GM21723 (cell line): ENCODE results near the gene ZNF239.
"Not testable (repeated sequence)": the region's sequence is repeated elsewhere in the genome, so short reads cannot be mapped to it uniquely, and the experiment has no call there.

Source experiments
- ATAC-seq: cut with Tn5 transposase; IDR thresholded peaks from one replicate; pipeline ENCODE4 v1.9.1; 2021; ENCODE audit warnings: mild to moderate bottlenecking, moderate library complexity; ENCODE audit not compliant: unreplicated experiment

ZNF239 gene

DNA sequence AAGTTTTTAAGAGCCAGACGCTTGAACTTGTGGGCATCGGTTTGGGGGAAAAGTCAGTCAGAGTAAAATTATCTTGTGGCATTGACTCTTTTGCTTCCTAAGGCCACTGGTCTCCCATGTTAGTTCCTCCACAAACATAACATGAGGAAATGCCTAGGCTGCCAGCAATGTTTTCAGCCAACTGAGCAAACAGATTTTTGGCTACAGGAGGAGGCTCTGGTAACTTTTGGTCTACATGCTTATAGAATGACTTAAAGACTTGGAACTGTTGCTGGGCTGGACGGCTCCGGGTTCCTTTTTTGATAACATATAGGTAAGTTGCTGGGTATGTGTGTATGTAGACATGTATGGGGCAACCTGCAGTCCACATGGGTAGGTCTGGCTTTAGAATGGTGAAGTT is 9.6 kb upstream of the ZNF239 start:
- ATAC-seq = no peak

DNA sequence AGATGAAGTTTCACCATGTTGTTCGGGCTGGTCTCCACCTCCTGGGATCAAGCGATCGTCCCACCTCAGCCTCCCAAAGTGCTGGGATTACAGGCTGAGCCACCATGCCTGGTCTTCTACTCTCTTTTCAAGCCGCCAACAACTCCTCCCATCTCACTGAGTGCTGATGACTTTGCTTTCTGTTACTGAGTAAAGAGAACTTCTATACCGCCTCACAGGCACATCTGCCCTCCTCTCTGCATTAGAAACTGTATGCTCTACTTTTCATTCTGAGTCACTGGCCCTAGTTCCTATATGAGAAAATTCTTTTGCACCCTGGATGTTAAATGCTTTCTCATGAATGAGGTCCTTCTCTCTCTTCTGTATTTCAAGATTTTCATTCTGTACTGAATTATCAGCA is 2.2 kb upstream of the ZNF239 start:
- ATAC-seq = no peak

DNA sequence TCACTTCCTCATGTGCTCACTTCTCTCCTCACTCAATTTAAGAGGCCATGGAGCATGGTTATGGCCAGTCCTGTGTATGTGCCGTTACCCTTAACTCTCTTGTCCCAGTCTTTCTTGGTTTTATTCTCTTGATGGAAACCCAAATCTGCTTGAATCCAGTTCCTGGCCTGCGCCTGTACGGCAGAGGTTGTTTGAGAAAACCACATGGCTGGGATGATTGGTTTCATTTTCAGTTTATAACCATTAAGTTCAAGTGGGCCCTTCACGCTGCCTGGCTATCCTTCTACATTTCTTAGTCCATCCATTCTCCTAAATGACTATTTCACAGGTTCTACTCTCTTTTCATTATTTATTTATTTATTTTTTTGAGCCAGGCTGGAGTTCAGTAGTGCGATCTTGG is 1.6 kb upstream of the ZNF239 start:
- ATAC-seq = no peak

DNA sequence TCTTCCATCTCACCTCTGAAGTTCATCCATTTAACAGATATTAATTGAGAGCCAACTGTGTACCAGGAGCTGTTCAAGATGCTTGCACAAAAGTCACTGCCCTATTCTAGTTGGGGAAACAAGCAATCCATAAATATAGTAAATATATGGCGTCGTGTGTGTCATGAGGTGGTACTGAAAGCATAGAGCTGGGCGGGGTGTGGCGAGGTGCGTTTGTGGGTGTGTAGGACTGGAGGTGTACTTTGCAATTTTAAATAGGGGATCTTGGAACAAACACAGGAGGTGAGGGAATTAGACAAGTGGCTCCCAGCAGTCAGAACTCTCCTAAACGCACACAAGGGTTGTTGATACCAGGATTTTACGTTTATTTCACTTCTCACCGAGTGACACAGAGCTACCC is 490 bp upstream of the ZNF239 start:
- ATAC-seq = no peak

DNA sequence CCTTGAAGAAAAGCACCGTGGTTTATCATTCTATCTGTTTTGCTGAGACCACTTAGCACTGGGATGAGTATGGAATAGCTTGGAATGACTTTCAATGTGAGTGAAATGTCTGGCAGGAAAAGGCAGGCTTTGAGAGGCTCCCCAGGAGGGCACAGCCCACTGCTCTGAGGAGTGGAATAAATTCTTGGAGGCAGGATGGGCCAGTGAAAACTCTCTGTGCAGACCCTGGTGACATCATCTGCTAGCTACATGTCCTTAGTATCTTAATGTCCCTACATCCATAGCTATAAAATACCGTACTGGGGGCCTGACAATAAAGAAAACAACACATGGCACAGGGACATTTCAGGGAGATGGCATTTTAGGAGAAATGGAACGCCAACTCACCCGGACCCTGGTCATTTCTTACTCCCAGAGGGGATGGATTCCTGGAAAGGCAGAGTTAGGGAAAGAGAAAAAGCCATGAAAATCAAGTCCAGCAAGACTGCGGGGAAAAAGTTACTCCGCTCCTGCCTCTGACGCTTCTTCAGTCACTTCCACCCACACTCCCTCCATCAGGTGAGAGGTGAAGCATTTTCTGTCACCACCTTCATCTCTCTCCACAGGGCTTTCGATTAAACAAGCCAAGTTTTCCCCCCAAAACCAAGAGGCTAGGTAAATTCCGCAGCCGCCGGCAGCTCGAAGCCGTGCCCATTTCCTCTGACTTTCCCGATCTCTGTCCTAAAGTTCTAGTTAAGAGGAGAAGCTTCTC is 991 bp downstream of the ZNF239 start:
- no peak for ATAC-seq

DNA sequence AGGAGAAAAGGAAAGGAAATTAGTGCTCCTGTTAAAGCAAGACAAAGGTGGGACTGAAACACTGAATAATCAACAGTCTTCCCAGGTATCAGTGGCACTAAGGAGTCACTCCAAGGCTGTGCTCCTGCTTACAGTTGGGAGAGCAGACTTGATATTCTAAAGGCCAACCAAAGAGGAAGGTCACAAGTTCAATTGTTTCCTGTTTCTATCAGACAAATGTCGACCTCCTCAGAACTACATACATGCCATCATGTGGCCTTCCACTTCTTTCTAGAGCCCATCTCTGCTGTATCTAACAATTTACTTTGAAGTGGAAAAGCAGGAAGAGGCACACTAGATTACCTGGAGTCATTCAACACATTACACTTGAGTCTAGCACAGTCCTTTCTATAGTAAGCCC is 3.4 kb downstream of the ZNF239 start:
- ATAC-seq = no peak

DNA sequence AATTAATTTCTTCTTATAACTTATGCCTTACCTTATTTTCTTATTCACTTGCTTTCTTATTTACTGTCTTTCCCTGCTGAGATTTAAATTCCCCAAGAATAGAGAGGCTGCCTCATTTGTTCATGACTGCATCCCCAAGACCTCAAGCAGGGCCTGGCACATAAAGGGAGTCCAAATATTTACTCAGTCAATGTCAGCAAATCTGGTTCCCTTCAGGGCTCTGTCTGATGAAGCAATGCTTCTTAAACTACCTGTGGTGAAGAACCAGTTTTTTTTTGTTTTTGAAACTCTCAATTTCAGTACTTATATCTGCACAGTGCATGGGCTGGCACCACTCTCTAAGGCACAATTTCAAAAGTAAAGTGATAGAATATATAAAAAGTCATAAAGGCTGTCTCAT is 4.7 kb downstream of the ZNF239 start:
- ATAC-seq = no peak

DNA sequence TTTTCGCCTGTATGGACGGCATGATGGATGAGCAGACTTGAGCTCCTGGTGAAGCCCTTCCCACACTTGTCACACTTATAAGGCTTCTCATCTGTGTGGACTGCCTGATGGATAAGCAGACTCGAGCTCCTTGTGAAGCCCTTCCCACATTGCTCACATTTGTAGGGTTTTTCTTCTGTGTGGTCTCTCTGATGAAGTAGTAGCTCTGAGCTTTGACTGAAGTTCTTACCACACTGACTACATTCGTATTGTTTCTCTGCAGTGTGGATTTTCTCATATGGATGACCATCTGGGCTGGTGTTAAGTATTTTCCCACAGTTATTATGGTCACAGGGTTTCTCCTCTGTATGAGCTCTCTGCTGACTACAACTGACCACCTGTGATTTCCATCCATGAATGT is 17.2 kb downstream of the ZNF239 start:
- ATAC-seq = no peak

DNA sequence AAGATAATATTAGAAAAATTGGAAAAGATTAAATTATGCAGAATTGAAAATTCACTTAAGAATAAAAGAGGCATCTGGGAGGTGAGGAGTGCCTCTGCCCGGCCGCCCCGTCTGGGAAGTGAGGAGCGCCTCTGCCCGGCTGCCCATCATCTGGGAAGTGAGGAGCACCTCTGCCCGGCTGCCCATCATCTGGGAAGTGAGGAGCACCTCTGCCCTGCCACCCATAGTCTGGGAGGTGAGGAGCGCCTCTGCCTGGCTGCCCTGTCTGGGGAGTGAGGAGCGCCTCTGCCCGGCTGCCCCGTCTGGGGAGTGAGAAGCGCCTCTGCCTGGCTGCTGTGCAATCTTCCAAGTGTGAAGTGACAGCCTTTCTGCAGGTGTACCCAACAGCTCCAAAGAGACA is 30.7 kb downstream of the ZNF239 start:
- ATAC-seq = not testable (repeated sequence)

DNA sequence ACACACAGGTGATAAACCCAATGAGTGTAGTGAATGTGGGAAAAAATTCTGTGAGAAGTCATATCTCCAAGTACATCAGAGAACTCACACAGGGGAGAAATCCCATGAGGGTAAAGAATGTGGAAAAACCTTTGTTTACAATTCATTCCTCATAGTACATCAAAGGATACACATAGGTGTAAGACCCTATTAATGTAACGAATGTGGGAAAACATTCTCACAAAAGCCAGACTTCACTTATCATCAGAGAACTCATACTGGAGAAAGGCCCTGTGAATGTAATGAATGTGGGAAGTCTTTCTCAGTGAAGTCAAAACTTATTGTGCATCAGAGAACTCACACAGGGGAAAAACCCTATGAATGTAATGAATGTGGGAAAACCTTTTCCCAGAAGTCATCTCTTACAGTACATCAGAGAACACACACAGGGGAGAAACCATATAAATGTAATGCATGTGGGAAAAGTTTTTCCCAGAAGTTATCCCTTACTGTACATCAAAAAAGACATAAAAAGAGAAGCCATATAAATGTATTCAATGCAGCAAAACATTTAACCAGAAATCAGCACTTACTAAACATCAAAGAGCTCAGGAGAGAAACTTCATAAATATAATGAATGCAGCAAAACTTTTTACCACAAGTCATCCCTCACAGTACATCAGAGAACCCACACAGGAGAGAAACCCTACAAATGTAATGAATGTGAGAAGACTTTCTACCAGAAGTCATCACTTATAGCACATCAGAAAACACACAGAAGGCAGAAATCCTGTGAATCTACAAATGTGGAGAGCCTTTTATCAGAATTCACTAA is 49.8 kb downstream of the ZNF239 start:
- no peak for ATAC-seq
